Astrocyte (in vitro differentiated cells and primary cell): ENCODE data around the gene SH3RF2. TPM values are rescaled to one million over a fixed set of nuclear protein-coding genes. Genes with fewer than 3 reads are reported as not detected.

ENCODE experiments used
- DNase-seq: peaks from one replicate; pipeline ENCODE4 v3.0.0-alpha.2; 2010; ENCODE audit warnings: low read depth
- FAIRE-seq: peaks from 2 replicates; lab custom pipeline; 2011; peaks lifted over from hg19 to GRCh38; lab: Jason Lieb, UNC
- H2AFZ ChIP-seq: 2 replicates; pipeline ENCODE4 v1.6.0; 2012; ENCODE audit warnings: low read depth, low read length, inconsistent platforms
- H3K27ac ChIP-seq: 2 replicates; pipeline ENCODE4 v1.5.1; 2011; ENCODE audit warnings: low read depth, low read length, inconsistent platforms
- H3K27me3 ChIP-seq: 2 replicates; pipeline ENCODE4 v1.6.0; 2011; ENCODE audit warnings: low read length, inconsistent platforms; ENCODE audit not compliant: insufficient read depth
- H3K36me3 ChIP-seq: 2 replicates; pipeline ENCODE4 v1.5.1; 2011; ENCODE audit warnings: low read length, inconsistent platforms; ENCODE audit not compliant: insufficient read depth
- H3K4me1 ChIP-seq: 2 replicates; pipeline ENCODE4 v1.5.1; 2011; ENCODE audit warnings: low read length, inconsistent platforms; ENCODE audit not compliant: insufficient read depth
- H3K4me2 ChIP-seq: 2 replicates; pipeline ENCODE4 v1.6.0; 2012; ENCODE audit warnings: low read length, inconsistent platforms
- H3K4me3 ChIP-seq: 2 replicates; pipeline ENCODE4 v1.5.1; 2011; ENCODE audit warnings: low read depth, mild to moderate bottlenecking, low read length, inconsistent platforms; ENCODE audit not compliant: insufficient read depth
- H3K79me2 ChIP-seq: 2 replicates; pipeline ENCODE4 v1.6.0; 2012; ENCODE audit warnings: mild to moderate bottlenecking, low read length, inconsistent platforms; ENCODE audit not compliant: insufficient read depth
- H3K9ac ChIP-seq: 2 replicates; pipeline ENCODE4 v1.6.0; 2012; ENCODE audit warnings: mild to moderate bottlenecking, low read length, inconsistent platforms
- H3K9me3 ChIP-seq: 2 replicates; pipeline ENCODE4 v1.5.1; 2012; ENCODE audit warnings: low read depth, mild to moderate bottlenecking, low read length, inconsistent platforms; ENCODE audit not compliant: insufficient read depth
- H4K20me1 ChIP-seq: 2 replicates; pipeline ENCODE4 v1.6.0; 2012; ENCODE audit warnings: low read length, inconsistent platforms; ENCODE audit not compliant: insufficient read depth
- H3K27ac Mint-ChIP-seq: one replicate; pipeline ENCODE4 v1.8.0; 2021; ENCODE audit warnings: mild to moderate bottlenecking, mixed read lengths; ENCODE audit not compliant: unreplicated experiment
- H3K27me3 Mint-ChIP-seq: one replicate; pipeline ENCODE4 v1.8.0; 2021; ENCODE audit warnings: low read depth, mixed read lengths; ENCODE audit not compliant: unreplicated experiment
- H3K36me3 Mint-ChIP-seq: one replicate; pipeline ENCODE4 v1.8.0; 2021; ENCODE audit warnings: low read depth, mixed read lengths; ENCODE audit not compliant: unreplicated experiment
- H3K4me1 Mint-ChIP-seq: one replicate; pipeline ENCODE4 v1.8.0; 2021; ENCODE audit warnings: low read depth, mixed read lengths; ENCODE audit not compliant: unreplicated experiment
- H3K4me3 Mint-ChIP-seq: one replicate; pipeline ENCODE4 v1.8.0; 2021; ENCODE audit warnings: mild to moderate bottlenecking, moderate library complexity, mixed read lengths; ENCODE audit not compliant: unreplicated experiment
- H3K9me3 Mint-ChIP-seq: one replicate; pipeline ENCODE4 v1.8.0; 2021; ENCODE audit warnings: mild to moderate bottlenecking, mixed read lengths; ENCODE audit not compliant: unreplicated experiment
- EZH2 ChIP-seq: IDR thresholded peaks from 2 replicates; pipeline ENCODE4 v1.6.1; 2012; ENCODE audit warnings: mild to moderate bottlenecking, low read length, inconsistent platforms; ENCODE audit not compliant: insufficient read depth
- total RNA-seq: library from RNA; stranded (reverse); gene quantifications from 2 replicates; pipeline ENCODE4 v1.2.1, GENCODE V29; 2021
- TF ChIP-seq, protein P1 (sequence below): IDR thresholded peaks from 2 replicates; pipeline ENCODE4 v1.5.1; 2011; ENCODE audit warnings: low read depth, mild to moderate bottlenecking, inconsistent platforms, low read length, moderate library complexity; ENCODE audit not compliant: insufficient read depth

The SH3RF2 gene
- total RNA-seq, 1 donor from 2014 or later: 12.3 TPM

DNA sequence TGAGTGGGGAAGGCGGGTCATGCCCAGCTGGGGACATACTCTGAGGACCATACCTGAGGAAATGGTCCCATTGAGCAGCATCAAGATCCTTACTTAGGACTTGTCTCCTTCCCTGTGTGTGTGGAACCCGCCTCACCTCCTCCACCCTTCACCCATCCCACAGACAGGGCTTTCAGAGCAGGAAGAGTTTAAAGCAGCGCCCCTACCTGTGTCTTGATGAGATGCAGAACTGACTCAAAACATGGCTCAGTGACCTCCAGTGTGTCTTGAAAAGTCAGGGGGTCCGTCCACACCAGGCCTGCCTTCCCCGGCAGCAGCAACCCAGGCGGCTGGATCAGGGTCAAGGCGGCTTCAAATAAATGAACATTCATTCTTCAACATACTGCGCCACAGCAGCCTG, 130.6 kb downstream of the SH3RF2 start:
- FAIRE-seq (no peak), DNase-seq (no peak)
- H2AFZ ChIP-seq: no peak overlapping the region
- Mint-ChIP-seq H3K4me1 (peaks cover 4% of the 10 kb centered on the region), H3K36me3 (peaks cover 21% of the 10 kb centered on the region), H3K27ac (no peak overlapping the region), H3K9me3 (peaks cover 6% of the 10 kb centered on the region), H3K4me3 (no peak overlapping the region), H3K27me3 (no peaks in the 10 kb centered on the region)
- no peak overlapping the region for H3K4me2 ChIP-seq
- TF ChIP-seq, protein P1, sequence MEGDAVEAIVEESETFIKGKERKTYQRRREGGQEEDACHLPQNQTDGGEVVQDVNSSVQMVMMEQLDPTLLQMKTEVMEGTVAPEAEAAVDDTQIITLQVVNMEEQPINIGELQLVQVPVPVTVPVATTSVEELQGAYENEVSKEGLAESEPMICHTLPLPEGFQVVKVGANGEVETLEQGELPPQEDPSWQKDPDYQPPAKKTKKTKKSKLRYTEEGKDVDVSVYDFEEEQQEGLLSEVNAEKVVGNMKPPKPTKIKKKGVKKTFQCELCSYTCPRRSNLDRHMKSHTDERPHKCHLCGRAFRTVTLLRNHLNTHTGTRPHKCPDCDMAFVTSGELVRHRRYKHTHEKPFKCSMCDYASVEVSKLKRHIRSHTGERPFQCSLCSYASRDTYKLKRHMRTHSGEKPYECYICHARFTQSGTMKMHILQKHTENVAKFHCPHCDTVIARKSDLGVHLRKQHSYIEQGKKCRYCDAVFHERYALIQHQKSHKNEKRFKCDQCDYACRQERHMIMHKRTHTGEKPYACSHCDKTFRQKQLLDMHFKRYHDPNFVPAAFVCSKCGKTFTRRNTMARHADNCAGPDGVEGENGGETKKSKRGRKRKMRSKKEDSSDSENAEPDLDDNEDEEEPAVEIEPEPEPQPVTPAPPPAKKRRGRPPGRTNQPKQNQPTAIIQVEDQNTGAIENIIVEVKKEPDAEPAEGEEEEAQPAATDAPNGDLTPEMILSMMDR: no peak
- TF ChIP-seq EZH2: no peak
- no peaks in the 10 kb centered on the region for H3K4me1 ChIP-seq
- no peak overlapping the region for H3K4me3 ChIP-seq
- H3K9ac ChIP-seq: no peak overlapping the region
- peaks cover 5% of the 10 kb centered on the region for H3K36me3 ChIP-seq
- H3K27ac ChIP-seq: no peak overlapping the region
- H3K9me3 ChIP-seq: no peaks in the 10 kb centered on the region
- H3K27me3 ChIP-seq: no peaks in the 10 kb centered on the region
- no peaks in the 10 kb centered on the region for H4K20me1 ChIP-seq
- H3K79me2 ChIP-seq: no peaks in the 10 kb centered on the region

GRCh38 chr5:146068206-146068605, 131.8 kb downstream of the SH3RF2 start:
- no peak for DNase-seq

More at GRCh38 chr5:146068206-146068605, 131.8 kb downstream of the SH3RF2 start:
- Histone ChIP-seq H3K4me1 (no peaks in the 10 kb centered on the region), H3K36me3 (no peaks in the 10 kb centered on the region), H4K20me1 (no peaks in the 10 kb centered on the region), H3K9me3 (no peaks in the 10 kb centered on the region), H3K4me3 (no peak overlapping the region), H3K4me2 (no peak overlapping the region), H3K27ac (no peak overlapping the region), H2AFZ (no peak overlapping the region), H3K27me3 (no peaks in the 10 kb centered on the region), H3K79me2 (no peaks in the 10 kb centered on the region), H3K9ac (no peak overlapping the region)
- Mint-ChIP-seq H3K27ac (no peak overlapping the region), H3K9me3 (peaks cover 6% of the 10 kb centered on the region), H3K27me3 (no peaks in the 10 kb centered on the region), H3K36me3 (peaks cover 19% of the 10 kb centered on the region), H3K4me3 (no peak overlapping the region), H3K4me1 (peaks cover 4% of the 10 kb centered on the region)
- no peak for FAIRE-seq
- no peak for TF ChIP-seq EZH2
- TF ChIP-seq, protein P1: no peak
